HG03520 (cell line): ENCODE measurements around the gene IGSF5.
"Not testable (repeated sequence)": the region's sequence is repeated elsewhere in the genome, so short reads cannot be mapped to it uniquely, and the experiment has no call there.

Experiments used
- ATAC-seq: cut with Tn5 transposase; IDR thresholded peaks from one replicate; pipeline ENCODE4 v1.9.1; 2021; ENCODE audit warnings: mild to moderate bottlenecking, moderate library complexity; ENCODE audit not compliant: unreplicated experiment

IGSF5 gene

DNA sequence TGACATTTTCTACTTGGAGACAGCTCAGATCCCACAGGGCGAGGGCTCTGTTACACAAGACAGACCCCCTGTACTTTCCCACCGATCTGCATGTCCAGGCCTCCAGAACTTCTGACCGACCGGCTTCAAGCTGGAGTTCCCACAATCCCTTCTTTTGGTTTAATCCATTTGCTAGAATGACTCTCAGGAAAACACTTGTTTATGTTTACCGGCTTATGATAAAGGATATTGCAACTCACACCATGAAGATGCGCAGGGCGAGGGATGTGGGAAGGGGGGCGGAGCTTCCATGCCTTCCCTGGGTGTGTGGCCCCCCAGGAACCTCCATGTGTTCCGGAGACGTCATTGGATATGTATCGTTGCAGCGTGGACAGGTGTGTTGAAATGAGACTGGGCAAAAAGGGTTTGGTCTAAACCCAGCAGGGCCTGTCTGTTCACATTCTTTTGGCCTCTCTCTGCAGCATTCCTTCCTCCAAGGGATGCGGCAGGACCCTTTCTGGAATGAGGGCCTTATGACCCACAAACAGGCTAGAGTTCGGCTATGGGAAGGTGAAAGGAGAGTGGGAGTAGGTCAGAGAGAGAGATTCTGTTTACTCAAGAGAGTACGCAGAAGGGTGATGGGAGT is 7.5 kb upstream of the IGSF5 start:
- no peak for ATAC-seq

DNA sequence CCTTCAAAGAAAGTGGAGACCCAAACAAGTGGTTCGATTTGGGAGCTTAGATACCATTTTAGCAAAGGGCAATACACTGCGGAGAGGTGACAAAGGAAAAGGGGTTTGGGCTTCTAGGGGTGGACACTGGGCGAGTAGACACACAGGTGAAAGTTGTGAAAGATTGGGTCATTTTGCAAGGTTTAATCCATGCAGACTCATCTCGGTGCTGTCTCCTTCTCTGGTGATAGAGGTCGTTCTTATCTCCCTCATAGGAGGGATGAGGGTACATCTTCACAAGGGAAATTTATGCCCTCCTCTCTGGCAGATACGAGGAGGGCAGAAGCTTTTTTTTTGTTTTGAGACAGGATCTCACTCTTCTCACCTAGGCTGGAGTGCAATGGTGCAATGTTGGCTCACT is 6.4 kb upstream of the IGSF5 start:
- ATAC-seq: no peak

DNA sequence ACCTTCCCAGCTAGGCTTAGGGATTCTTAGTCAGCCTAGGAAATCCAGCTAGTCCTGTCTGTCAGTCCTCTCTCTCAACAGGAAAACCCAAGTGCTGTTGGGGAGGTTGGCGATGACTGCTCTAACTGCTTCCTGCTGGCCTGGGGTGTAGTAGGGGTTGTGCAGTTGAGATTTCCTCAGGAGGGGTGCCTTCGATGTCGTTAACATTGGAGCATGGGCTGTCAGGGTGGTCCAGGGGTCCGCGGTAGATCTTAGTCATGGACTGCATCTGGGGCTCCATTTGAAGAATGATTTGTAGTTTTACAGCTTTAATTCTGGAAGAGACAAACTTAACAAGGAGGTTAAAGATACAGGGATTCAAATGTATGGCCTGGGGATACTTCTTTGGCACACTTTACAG is 5.5 kb upstream of the IGSF5 start:
- ATAC-seq: not testable (repeated sequence)

DNA sequence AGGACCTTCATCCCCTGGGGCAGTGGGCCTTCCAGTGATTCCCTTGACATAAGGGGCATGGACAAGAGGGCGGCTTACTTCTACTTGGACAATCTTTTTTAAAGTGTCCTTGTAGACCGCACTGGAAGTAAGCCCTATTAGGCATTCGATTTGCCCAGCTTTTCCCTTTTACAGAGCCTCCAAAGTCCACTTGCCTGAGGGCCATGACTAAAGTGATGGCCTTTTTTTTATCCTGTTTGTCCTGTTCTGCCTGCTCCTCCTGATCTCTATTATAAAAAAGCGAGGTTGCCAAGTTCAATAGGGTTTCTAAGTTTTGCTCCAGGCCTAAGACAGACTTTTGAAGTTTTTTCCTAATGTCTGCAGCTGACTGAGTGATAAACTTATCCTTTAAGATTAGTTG is 2.4 kb upstream of the IGSF5 start:
- not testable (repeated sequence) for ATAC-seq

GRCh38 chr21:39745332-39745731 is 349 bp downstream of the IGSF5 start:
- not testable (repeated sequence) for ATAC-seq

GRCh38 chr21:39750670-39751069 is 5.7 kb downstream of the IGSF5 start:
- no peak for ATAC-seq

DNA sequence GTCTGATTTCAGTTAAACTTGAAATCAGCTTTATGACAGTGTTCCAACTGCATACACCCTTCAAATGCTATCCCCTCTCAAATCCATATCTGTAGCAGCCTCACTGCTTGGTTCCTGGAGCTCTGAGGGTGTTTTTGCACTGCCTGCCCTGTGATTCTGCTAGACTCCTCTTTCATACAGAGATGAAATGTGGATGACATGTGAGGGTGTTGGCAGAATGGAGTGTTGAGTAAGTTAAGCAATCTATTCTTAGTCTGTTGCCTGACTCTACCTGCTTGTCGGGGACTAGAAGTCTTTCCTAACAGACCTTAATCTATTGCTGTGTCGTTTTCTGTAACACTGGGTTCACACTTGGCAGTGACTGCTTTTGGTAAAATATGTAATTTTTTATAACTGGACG is 9.8 kb downstream of the IGSF5 start:
- no peak for ATAC-seq

DNA sequence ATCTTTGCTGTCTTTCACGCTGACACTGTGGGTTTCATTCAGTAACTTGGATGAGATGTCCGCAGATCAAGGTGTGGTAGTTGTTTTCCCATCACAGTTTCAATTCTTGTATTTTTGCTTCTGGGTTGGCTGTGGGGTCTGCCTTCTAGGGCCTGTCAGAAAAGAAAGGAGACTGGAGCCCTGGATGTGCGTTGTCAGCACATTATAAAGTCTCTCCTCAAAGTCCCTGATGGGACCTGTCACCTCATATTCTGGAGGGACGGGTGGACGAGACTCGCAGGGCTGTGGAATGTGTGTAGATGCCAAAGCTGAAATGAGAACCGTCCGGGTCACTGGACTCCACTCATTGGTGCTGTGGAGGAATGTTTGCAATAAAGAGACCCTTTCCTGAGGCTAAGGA is 11.3 kb downstream of the IGSF5 start:
- ATAC-seq: no peak

GRCh38 chr21:39763272-39763970 is 18.4 kb downstream of the IGSF5 start:
- ATAC-seq: no peak

- no peak for ATAC-seq
These were observed 29.2 kb downstream of the IGSF5 start for GRCh38 chr21:39774227-39774626.

- ATAC-seq: no peak
These were observed 30.8 kb downstream of the IGSF5 start for GRCh38 chr21:39775816-39776215.

DNA sequence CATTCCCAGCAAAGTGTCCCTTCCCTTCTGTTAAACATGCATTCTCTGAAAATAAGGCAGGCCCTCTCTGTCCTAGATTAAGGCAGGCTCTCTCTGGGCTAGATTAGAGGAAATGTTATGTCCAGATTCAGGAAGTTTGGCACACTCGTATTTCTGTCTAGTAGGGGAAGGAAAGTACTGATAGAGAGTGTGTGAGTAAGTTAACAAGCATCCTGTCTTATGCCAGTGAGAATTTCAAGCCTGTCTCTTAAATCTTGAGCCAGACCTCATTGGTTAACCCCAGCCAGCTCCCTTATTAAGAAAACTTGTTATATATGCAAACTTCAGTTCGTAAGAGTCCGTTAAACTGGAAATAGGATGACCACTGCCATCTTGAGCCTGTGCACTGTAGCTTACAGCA is 31.6 kb downstream of the IGSF5 start:
- ATAC-seq: no peak

DNA sequence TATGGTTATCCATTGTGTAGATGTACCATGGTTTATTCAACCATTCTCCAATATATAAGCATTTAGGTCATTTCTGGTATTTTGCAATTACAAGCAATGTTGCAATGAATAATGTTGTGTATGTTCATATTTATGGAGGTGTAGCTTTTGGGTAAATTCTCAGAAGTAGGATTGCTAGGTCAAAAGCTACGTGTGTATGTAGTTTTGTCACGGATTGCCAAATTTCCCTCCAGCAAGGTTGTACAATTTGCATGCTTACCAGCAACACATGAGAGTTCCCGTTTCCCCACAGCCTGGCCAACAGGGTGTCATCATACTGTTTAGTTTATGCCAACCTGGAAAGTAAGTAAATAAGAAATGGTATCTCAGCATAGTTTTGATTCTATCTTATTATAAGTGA is 36.3 kb downstream of the IGSF5 start:
- no peak for ATAC-seq

DNA sequence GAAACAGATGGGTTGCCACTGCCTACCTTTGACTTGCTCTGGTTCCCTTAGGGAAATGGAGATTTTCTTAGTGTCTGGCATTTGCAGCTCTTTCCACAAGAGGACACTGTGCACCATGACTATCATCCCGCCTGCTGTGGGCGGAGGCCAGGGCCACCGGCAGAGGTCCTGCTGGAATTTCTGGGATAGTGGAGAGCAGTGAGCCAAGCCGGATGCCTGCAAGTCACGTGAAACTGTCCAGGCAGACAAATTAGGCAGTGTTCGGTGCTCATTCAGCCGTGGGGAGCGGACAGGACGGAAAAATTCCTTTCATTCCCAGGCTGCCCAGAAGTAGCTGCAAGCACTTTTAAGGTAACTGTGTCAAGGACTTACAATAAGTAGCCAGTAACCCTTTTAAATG is 43.4 kb downstream of the IGSF5 start:
- no peak for ATAC-seq

GRCh38 chr21:39796466-39796865 is 51.5 kb downstream of the IGSF5 start:
- ATAC-seq: no peak

GRCh38 chr21:39799178-39799577 is 54.2 kb downstream of the IGSF5 start:
- no peak for ATAC-seq

- ATAC-seq: no peak
These were observed 55.3 kb downstream of the IGSF5 start for GRCh38 chr21:39800311-39800710.

- ATAC-seq: no peak
These were observed 57.2 kb downstream of the IGSF5 start for GRCh38 chr21:39802217-39802616.

DNA sequence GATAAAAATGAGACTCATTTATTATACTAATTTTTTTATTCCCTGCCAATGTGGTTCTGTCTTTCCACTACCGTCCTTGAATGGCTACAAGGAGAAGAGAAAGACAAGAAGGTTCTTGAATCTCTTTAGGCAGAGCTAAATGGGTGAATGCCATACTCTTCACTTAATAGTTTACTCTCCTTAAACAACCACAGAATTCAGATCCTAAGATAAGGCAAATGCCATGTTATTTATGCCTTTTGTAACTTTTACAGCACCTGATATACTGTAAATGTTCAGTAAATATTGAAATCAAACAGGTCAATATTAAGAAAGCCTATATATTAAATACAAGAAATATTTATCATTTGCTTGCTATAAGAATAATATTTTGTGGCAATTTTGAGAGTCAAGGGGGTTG is 58.4 kb downstream of the IGSF5 start:
- ATAC-seq: no peak

DNA sequence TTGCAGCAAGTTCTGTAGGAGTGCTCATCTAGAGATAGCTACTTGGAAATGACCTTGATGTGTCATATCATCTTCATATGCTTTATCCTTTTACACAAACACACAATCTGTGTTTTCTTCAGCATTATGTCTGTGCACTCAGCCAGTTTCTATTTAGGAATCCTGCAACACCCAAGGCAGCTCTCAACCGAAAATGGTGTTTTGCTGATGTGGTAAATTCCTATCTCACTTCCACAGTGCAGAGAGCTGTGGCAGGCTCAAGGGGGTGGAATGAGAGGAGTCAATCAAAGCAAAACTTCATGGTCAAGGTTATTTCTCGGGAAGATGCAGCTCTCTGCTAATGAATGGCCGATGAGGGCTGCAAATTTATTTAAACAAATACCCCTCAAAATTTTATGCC is 59.3 kb downstream of the IGSF5 start:
- ATAC-seq: no peak

- no peak for ATAC-seq
These were observed 61.0 kb downstream of the IGSF5 start for GRCh38 chr21:39805983-39806382.

DNA sequence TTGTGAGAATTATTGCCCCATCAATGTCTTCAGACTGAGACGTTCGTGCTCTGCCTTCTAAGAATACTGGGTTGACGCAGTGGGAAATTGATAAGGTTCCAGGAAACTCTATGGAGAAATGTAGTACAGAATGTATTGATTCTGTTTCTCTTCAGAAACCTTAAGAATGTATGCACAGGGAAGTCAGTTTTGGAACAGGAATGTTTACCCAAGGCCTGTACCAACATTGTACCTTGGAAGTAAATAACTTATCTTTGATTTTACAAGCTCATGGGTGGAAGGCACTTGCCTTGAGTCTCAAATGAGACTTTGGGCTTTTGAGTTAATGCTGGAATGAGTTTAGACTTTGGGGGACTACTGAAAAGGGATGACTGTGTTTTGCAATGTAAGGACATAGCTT is 62.8 kb downstream of the IGSF5 start:
- ATAC-seq: no peak

DNA sequence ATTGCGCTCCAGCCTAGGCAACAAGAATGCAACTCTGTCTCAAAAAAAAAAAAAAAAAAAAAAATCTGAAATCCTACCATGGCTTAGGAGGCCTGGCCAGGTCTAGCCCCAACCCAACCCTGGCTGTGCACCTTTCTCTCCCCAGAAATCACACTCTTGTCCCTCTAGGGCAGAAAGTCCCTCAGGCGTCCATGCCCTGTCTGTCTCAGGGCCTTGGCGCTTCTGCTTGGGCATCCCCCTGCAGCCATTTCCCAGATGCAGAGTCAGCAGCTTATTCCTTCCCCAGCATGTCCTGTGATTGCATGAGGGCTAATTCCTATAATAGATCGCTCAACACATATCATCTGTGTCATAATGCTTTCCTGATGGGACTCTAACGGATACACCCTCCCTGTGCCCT is 65.0 kb downstream of the IGSF5 start:
- ATAC-seq: no peak
